OCI-LY3 (cell line): Measurements from ENCODE around the gene SSU72.

Experiments
- EZH2phosphoT487 ChIP-seq: fragments of 200-600 bp; shearing (Covaris generic); IDR thresholded peaks from 2 replicates; pipeline ENCODE4 v1.6.1; 2018; ENCODE audit warnings: antibody characterized with exemption, mixed run types, low read depth
- TF ChIP-seq, protein P1 (sequence below): fragments of 200-600, 300-600 bp; sonication (generic); IDR thresholded peaks from 2 replicates; pipeline ENCODE4 v1.5.1; 2014; ENCODE audit warnings: antibody characterized with exemption, low read length, low read depth

GRCh38 chr1:1614954-1615255, 40.2 kb upstream of the SSU72 start:
- TF ChIP-seq, protein P1, sequence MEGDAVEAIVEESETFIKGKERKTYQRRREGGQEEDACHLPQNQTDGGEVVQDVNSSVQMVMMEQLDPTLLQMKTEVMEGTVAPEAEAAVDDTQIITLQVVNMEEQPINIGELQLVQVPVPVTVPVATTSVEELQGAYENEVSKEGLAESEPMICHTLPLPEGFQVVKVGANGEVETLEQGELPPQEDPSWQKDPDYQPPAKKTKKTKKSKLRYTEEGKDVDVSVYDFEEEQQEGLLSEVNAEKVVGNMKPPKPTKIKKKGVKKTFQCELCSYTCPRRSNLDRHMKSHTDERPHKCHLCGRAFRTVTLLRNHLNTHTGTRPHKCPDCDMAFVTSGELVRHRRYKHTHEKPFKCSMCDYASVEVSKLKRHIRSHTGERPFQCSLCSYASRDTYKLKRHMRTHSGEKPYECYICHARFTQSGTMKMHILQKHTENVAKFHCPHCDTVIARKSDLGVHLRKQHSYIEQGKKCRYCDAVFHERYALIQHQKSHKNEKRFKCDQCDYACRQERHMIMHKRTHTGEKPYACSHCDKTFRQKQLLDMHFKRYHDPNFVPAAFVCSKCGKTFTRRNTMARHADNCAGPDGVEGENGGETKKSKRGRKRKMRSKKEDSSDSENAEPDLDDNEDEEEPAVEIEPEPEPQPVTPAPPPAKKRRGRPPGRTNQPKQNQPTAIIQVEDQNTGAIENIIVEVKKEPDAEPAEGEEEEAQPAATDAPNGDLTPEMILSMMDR: no peak
- no peak for TF ChIP-seq EZH2phosphoT487
